ENCODE data around the gene SMAGP.

GRCh38 chr12:51254536-51254935 lies 15.7 kb downstream of the SMAGP start:
- TF ChIP-seq ATF3 (CRISPR knock-in tag; conservative IDR thresholded peaks at IDR 0.05) = no peak
- no peak for TF ChIP-seq CTCF (IDR thresholded peaks at IDR 0.05)
- TF ChIP-seq MLX (CRISPR knock-in tag; IDR thresholded peaks at IDR 0.05) = no peak
- no peak for TF ChIP-seq SP1 (CRISPR knock-in tag; conservative IDR thresholded peaks at IDR 0.05)
- TF ChIP-seq TCF7 (CRISPR knock-in tag; IDR thresholded peaks at IDR 0.05; ENCODE audit: low read depth) = no peak
- no peak for TF ChIP-seq ATF2 (CRISPR knock-in tag; IDR thresholded peaks at IDR 0.05; ENCODE audit: borderline replicate concordance, low read depth)
- no peak for TF ChIP-seq ATF1 (CRISPR knock-in tag; IDR thresholded peaks at IDR 0.05)
- no peak for TF ChIP-seq ELF4 (CRISPR knock-in tag; IDR thresholded peaks at IDR 0.05; ENCODE audit: low read depth)
- TF ChIP-seq ZNF416 (CRISPR knock-in tag; IDR thresholded peaks at IDR 0.05) = no peak
- TF ChIP-seq CREB1 (CRISPR knock-in tag; IDR thresholded peaks at IDR 0.05) = no peak
- no peak for TF ChIP-seq MAX (CRISPR knock-in tag; IDR thresholded peaks at IDR 0.05)
- no peak for TF ChIP-seq E2F1 (CRISPR knock-in tag; IDR thresholded peaks at IDR 0.05)
- TF ChIP-seq AFF4 (CRISPR knock-in tag; IDR thresholded peaks at IDR 0.05; ENCODE audit: borderline replicate concordance) = no peak
